ENCODE measurements around the gene ATN1.
"Not testable (repeated sequence)": the region's sequence is repeated elsewhere in the genome, so short reads cannot be mapped to it uniquely, and the experiment has no call there.

Gene ATN1

GRCh38 chr12:6905414-6906040 lies 22.2 kb upstream of the ATN1 start:
- no peak for DNase-seq

GRCh38 chr12:6908141-6908540 lies 19.6 kb upstream of the ATN1 start:
- DNase-seq, result not testable (repeated sequence)

GRCh38 chr12:6909421-6910145 lies 18.2 kb upstream of the ATN1 start:
- no peak for DNase-seq

- DNase-seq, result no peak
Measured at GRCh38 chr12:6912164-6912935, 15.4 kb upstream of the ATN1 start.

- peak; percentile 81 for DNase-seq
Measured at GRCh38 chr12:6914246-6914946, 13.4 kb upstream of the ATN1 start, which contains the start of gene ENO2. ENO2 (plus strand) TSS chr12:6914580; CDS start chr12:6915833, 1,253 bp downstream.

- peak; percentile 64 for DNase-seq
Measured at GRCh38 chr12:6914947-6915788, 12.6 kb upstream of the ATN1 start.

GRCh38 chr12:6915789-6916285 lies 11.9 kb upstream of the ATN1 start:
- DNase-seq, result no peak

GRCh38 chr12:6916426-6917200 lies 11.1 kb upstream of the ATN1 start:
- DNase-seq, result no peak

GRCh38 chr12:6917491-6918231 lies 10.1 kb upstream of the ATN1 start:
- DNase-seq, result peak; percentile 71

- DNase-seq, result no peak
Measured at GRCh38 chr12:6919588-6919987, 8.2 kb upstream of the ATN1 start.

GRCh38 chr12:6921539-6921938 lies 6.2 kb upstream of the ATN1 start:
- no peak for DNase-seq

- no peak for DNase-seq
Measured at GRCh38 chr12:6921996-6922946, 5.5 kb upstream of the ATN1 start.

GRCh38 chr12:6923003-6923732 lies 4.6 kb upstream of the ATN1 start:
- no peak for DNase-seq

- DNase-seq, result no peak
Measured at GRCh38 chr12:6923851-6924250, 3.9 kb upstream of the ATN1 start.

- DNase-seq, result no peak
Measured at GRCh38 chr12:6925239-6925539, 2.6 kb upstream of the ATN1 start.

GRCh38 chr12:6925540-6926279 lies 2.0 kb upstream of the ATN1 start:
- DNase-seq, result peak; percentile 91

- no peak for DNase-seq
Measured at GRCh38 chr12:6928022-6928702, 403 bp downstream of the ATN1 start.
